Upper lobe of left lung (tissue), 6 donors: ENCODE data around the gene SYN1. TPM values are rescaled to one million over a fixed set of nuclear protein-coding genes. Genes with fewer than 3 reads are reported as not detected.

Source experiments
- ATAC-seq, 2 donors: fragments of 200-7000 bp; cut with Tn5 transposase; one replicate each; pipeline ENCODE4 v1.9.1; 2022; ENCODE audit warnings: mild to moderate bottlenecking in 2 of 2, moderate library complexity in 2 of 2; ENCODE audit not compliant: low FRiP score in 2 of 2
- DNase-seq, 2 donors: peaks; one replicate each; pipeline ENCODE4 v3.0.0-alpha.2; 2019 to 2020
- H3K27ac ChIP-seq, 4 donors: fragments of 200-600 bp; sonication (generic); one replicate each; pipeline ENCODE4 v1.5.1; 2016 to 2019
- H3K27me3 ChIP-seq, 4 donors: fragments of 200-600 bp; sonication (generic); one replicate each; pipeline ENCODE4 v1.5.1; 2017 to 2019
- H3K36me3 ChIP-seq, 4 donors: fragments of 200-600 bp; sonication (generic); one replicate each; pipeline ENCODE4 v1.5.1; 2016 to 2019
- H3K4me1 ChIP-seq, 4 donors: fragments of 200-600 bp; sonication (generic); one replicate each; pipeline ENCODE4 v1.5.1; 2018 to 2019
- H3K4me3 ChIP-seq, 4 donors: fragments of 200-600 bp; sonication (generic); one replicate each; pipeline ENCODE4 v1.5.1; 2017 to 2019; ENCODE audit warnings: mild to moderate bottlenecking in 2 of 4, moderate library complexity in 1 of 4
- H3K9me3 ChIP-seq, 4 donors: fragments of 200-600 bp; sonication (generic); one replicate each; pipeline ENCODE4 v1.5.1; 2018 to 2019
- CTCF ChIP-seq, 6 experiments: fragments of 450-650 bp in 4 of 6; fragments of 200-600 bp in 2 of 6; sonication (generic) in 2 of 6; IDR thresholded peaks; one replicate each; pipeline ENCODE4 v1.5.1; 2016 to 2019; ENCODE audit warnings: antibody characterized with exemption in 6 of 6
- EP300 ChIP-seq, 4 donors: sonication (generic); formaldehyde crosslinking; IDR thresholded peaks; one replicate each; pipeline ENCODE4 v1.5.1; 2017; ENCODE audit warnings: antibody characterized with exemption in 4 of 4, control low read depth in 2 of 4
- POLR2A ChIP-seq, 4 donors: fragments of 450-650 bp; IDR thresholded peaks; one replicate each; pipeline ENCODE4 v1.5.1; 2016 to 2017; ENCODE audit warnings: antibody characterized with exemption in 4 of 4, mild to moderate bottlenecking in 2 of 4
- POLR2AphosphoS5 ChIP-seq, 2 donors: sonication (generic); formaldehyde crosslinking; IDR thresholded peaks; one replicate each; pipeline ENCODE4 v1.5.1; 2017; ENCODE audit warnings: antibody characterized with exemption in 2 of 2
- WGBS, 2 donors: methylation state at CpG; one replicate each; pipeline ENCODE4 v1.1.5; 2017 to 2018; 5-methylcytosine and 5-hydroxymethylcytosine counted together
- total RNA-seq, 6 donors: library from RNA; depleted of rRNA in 4 of 6; stranded (reverse); fragments of >200 nt in 4 of 6; gene quantifications; one replicate each; pipeline versions ENCODE4 v1.1.0 to v1.2.1, GENCODE V29; 2016 to 2021
- donor health status: DM: no; HTN: no; CAD: no; lungs with moderate emphysema.
- donor health status: DM: no; HTN: yes; CAD: no; lungs with severe emphysema.

SYN1 gene
- total RNA-seq, 6 donors from 2014 or later = 0.20 to 11.5 (median 0.56) TPM

- 52 to 70% methylated on average over 9 to 26 of the region's 31 CpGs for WGBS, 2 donors
- Histone ChIP-seq H3K9me3 (peaks cover 0 to 16% (median 0%) of the 10 kb centered on the region in 4 donors), H3K4me1 (no peaks in the 10 kb centered on the region), H3K4me3 (peak overlapping the region in 3 of 4 donors; percentile 35 to 56 (median 52)), H3K27ac (peak overlapping the region in 2 of 4 donors; percentile 60 to 70), H3K36me3 (peaks cover 0 to 54% (median 10%) of the 10 kb centered on the region in 4 donors), H3K27me3 (no peaks in the 10 kb centered on the region)
- no peak for TF ChIP-seq EP300 (IDR thresholded peaks at IDR 0.05)
- no peak for TF ChIP-seq POLR2A (IDR thresholded peaks at IDR 0.05)
- TF ChIP-seq CTCF (IDR thresholded peaks at IDR 0.05) = peak in 2 of 6 experiments; percentile 33 to 38
- TF ChIP-seq POLR2AphosphoS5 (IDR thresholded peaks at IDR 0.05) = no peak
- ATAC-seq (peak; percentile 89 to 91), DNase-seq (peak; percentile 77 to 87)
These were observed 18.0 kb upstream of the SYN1 start for GRCh38 chrX:47637546-47638195.

- 84 to 88% methylated on average over 16 of the region's 16 CpGs for WGBS, 2 donors
- no peak for DNase-seq
- Histone ChIP-seq H3K27ac (no peak overlapping the region), H3K9me3 (peaks cover 0 to 13% (median 0%) of the 10 kb centered on the region in 4 donors), H3K27me3 (no peaks in the 10 kb centered on the region), H3K4me1 (peaks cover 0 to under 1% (median 0%) of the 10 kb centered on the region in 4 donors), H3K4me3 (no peak overlapping the region), H3K36me3 (peaks cover 0 to 40% (median 10%) of the 10 kb centered on the region in 4 donors)
- no peak for TF ChIP-seq POLR2A (IDR thresholded peaks at IDR 0.05)
- no peak for TF ChIP-seq EP300 (IDR thresholded peaks at IDR 0.05)
- no peak for TF ChIP-seq CTCF (IDR thresholded peaks at IDR 0.05)
- no peak for TF ChIP-seq POLR2AphosphoS5 (IDR thresholded peaks at IDR 0.05)
- ATAC-seq = no peak
These were observed 15.4 kb upstream of the SYN1 start for GRCh38 chrX:47634871-47635575.

GRCh38 chrX:47633689-47634590 lies 14.3 kb upstream of the SYN1 start:
- ATAC-seq = no peak
- Histone ChIP-seq H3K36me3 (peaks cover 0 to 29% (median 6%) of the 10 kb centered on the region in 4 donors), H3K27ac (no peak overlapping the region), H3K9me3 (peaks cover 0 to 2% (median 0%) of the 10 kb centered on the region in 4 donors), H3K4me1 (peaks cover 0 to 8% (median 0%) of the 10 kb centered on the region in 4 donors), H3K4me3 (no peak overlapping the region), H3K27me3 (no peaks in the 10 kb centered on the region)
- DNase-seq = no peak
- no peak for TF ChIP-seq EP300 (IDR thresholded peaks at IDR 0.05)
- TF ChIP-seq POLR2AphosphoS5 (IDR thresholded peaks at IDR 0.05) = no peak
- no peak for TF ChIP-seq POLR2A (IDR thresholded peaks at IDR 0.05)
- no peak for TF ChIP-seq CTCF (IDR thresholded peaks at IDR 0.05)
- WGBS, 2 donors = 72 to 80% methylated on average over 14 of the region's 14 CpGs

GRCh38 chrX:47632666-47633065 lies 13.0 kb upstream of the SYN1 start:
- H3K4me1 ChIP-seq = peaks cover 0 to 8% (median 0%) of the 10 kb centered on the region in 4 donors
- no peak overlapping the region for H3K27ac ChIP-seq
- DNase-seq (peak in 1 of 2 donors; percentile 32), ATAC-seq (no peak)
- H3K27me3 ChIP-seq = no peaks in the 10 kb centered on the region
- no peaks in the 10 kb centered on the region for H3K9me3 ChIP-seq
- 53 to 55% methylated on average over 4 of the region's 4 CpGs for WGBS, 2 donors
- H3K36me3 ChIP-seq = peaks cover 0 to 18% (median under 1%) of the 10 kb centered on the region in 4 donors
- TF ChIP-seq CTCF (IDR thresholded peaks at IDR 0.05) = no peak
- TF ChIP-seq POLR2A (IDR thresholded peaks at IDR 0.05) = no peak
- TF ChIP-seq EP300 (IDR thresholded peaks at IDR 0.05) = no peak
- no peak for TF ChIP-seq POLR2AphosphoS5 (IDR thresholded peaks at IDR 0.05)
- H3K4me3 ChIP-seq = no peak overlapping the region
